MM.1S (cell line): ENCODE data around the gene COL6A2.

ENCODE experiments used
- DNase-seq: peaks from one replicate; pipeline ENCODE4 v3.0.0-alpha.2; 2015
- H2AFZ ChIP-seq: fragments of 300-600 bp; sonication (generic); 2 replicates; pipeline ENCODE4 v1.6.0; 2016; ENCODE audit warnings: antibody characterized with exemption, low read length
- H3F3A ChIP-seq: fragments of 300-600 bp; sonication (generic); 2 replicates; pipeline ENCODE4 v1.6.1; 2016; ENCODE audit warnings: mild to moderate bottlenecking, antibody characterized with exemption, low read length, moderate library complexity, mixed read lengths; ENCODE audit not compliant: insufficient read depth
- H3K27ac ChIP-seq: fragments of 300-600 bp; sonication (generic); 2 replicates; pipeline ENCODE4 v1.5.1; 2016; ENCODE audit warnings: mild to moderate bottlenecking, low read length
- H3K27me3 ChIP-seq: fragments of 300-600 bp; sonication (generic); replicated peaks from 2 replicates; pipeline ENCODE4 v1.6.0; 2016; ENCODE audit warnings: low read length; ENCODE audit not compliant: insufficient read depth
- H3K36me3 ChIP-seq: fragments of 300-600 bp; sonication (generic); replicated peaks from 2 replicates; pipeline ENCODE4 v1.6.1; 2016; ENCODE audit warnings: mild to moderate bottlenecking, low read length, mixed read lengths; ENCODE audit not compliant: insufficient read depth
- H3K4me1 ChIP-seq: fragments of 300-600 bp; sonication (generic); 2 replicates; pipeline ENCODE4 v1.6.1; 2016; ENCODE audit warnings: low read length, mixed read lengths
- H3K4me2 ChIP-seq: fragments of 300-600 bp; sonication (generic); 2 replicates; pipeline ENCODE4 v1.6.0; 2016; ENCODE audit warnings: low read depth, low read length
- H3K4me3 ChIP-seq: fragments of 300-600 bp; sonication (generic); 2 replicates; pipeline ENCODE4 v1.5.1; 2016; ENCODE audit warnings: low read length, mixed read lengths
- H3K79me2 ChIP-seq: fragments of 300-600 bp; sonication (generic); 2 replicates; pipeline ENCODE4 v1.6.1; 2016; ENCODE audit warnings: mixed run types, low read length, mixed read lengths
- H3K9ac ChIP-seq: fragments of 300-600 bp; sonication (generic); 2 replicates; pipeline ENCODE4 v1.6.1; 2016; ENCODE audit warnings: low read length, mixed read lengths
- H3K9me2 ChIP-seq: fragments of 300-600 bp; sonication (generic); replicated peaks from 2 replicates; pipeline ENCODE4 v1.6.1; 2016; ENCODE audit warnings: mild to moderate bottlenecking, low read length, mixed read lengths; ENCODE audit not compliant: insufficient read depth
- H3K9me3 ChIP-seq: fragments of 300-600 bp; sonication (generic); replicated peaks from 2 replicates; pipeline ENCODE4 v1.6.1; 2016; ENCODE audit warnings: mild to moderate bottlenecking, low read length, mixed read lengths; ENCODE audit not compliant: insufficient read depth
- H4K20me1 ChIP-seq: fragments of 300-600 bp; sonication (generic); 2 replicates; pipeline ENCODE4 v1.6.1; 2016; ENCODE audit warnings: mild to moderate bottlenecking, low read length, moderate library complexity, mixed read lengths; ENCODE audit not compliant: insufficient read depth
- CTCF ChIP-seq: fragments of 300-600 bp; sonication (generic); IDR thresholded peaks from 2 replicates; pipeline ENCODE4 v1.5.1; 2016; ENCODE audit warnings: antibody characterized with exemption, low read length, mixed read lengths
- EZH2 ChIP-seq: fragments of 300-600 bp; sonication (generic); optimal IDR thresholded peaks from 2 replicates; pipeline ENCODE3; 2017; ENCODE audit warnings: low read depth, mild to moderate bottlenecking, antibody characterized with exemption, low read length, mixed read lengths
- EZH2phosphoT487 ChIP-seq: fragments of 300-600 bp; sonication (generic); IDR thresholded peaks from 2 replicates; pipeline ENCODE4 v1.6.1; 2018; ENCODE audit warnings: antibody characterized with exemption, low read length

The COL6A2 gene

GRCh38 chr21:46092026-46092764, 5.7 kb upstream of the COL6A2 start:
- no peaks in the 10 kb centered on the region for H3K4me1 ChIP-seq
- no peak overlapping the region for H2AFZ ChIP-seq
- TF ChIP-seq CTCF (no peak), EZH2 (no peak), EZH2phosphoT487 (no peak)
- no peak overlapping the region for H3K9ac ChIP-seq
- no peaks in the 10 kb centered on the region for H4K20me1 ChIP-seq
- no peak for DNase-seq
- no peaks in the 10 kb centered on the region for H3K9me3 ChIP-seq
- no peaks in the 10 kb centered on the region for H3K9me2 ChIP-seq
- H3K79me2 ChIP-seq: no peaks in the 10 kb centered on the region
- peak overlapping the region; percentile 34; the same call in 1 of the 2 replicates for H3K4me2 ChIP-seq
- H3K36me3 ChIP-seq: no peaks in the 10 kb centered on the region
- no peak overlapping the region for H3K27ac ChIP-seq
- peak overlapping the region; percentile 2; the same call in 1 of the 2 replicates for H3K4me3 ChIP-seq
- peaks cover 75% of the 10 kb centered on the region for H3K27me3 ChIP-seq
- H3F3A ChIP-seq: no peaks in the 10 kb centered on the region

- Histone ChIP-seq H3K4me3 (no peak overlapping the region), H3K27ac (no peak overlapping the region)
- TF ChIP-seq EZH2phosphoT487 (no peak), EZH2 (no peak), CTCF (no peak)
These were observed 4.9 kb upstream of the COL6A2 start for GRCh38 chr21:46092811-46093667.

GRCh38 chr21:46093668-46094400, 4.1 kb upstream of the COL6A2 start:
- no peak for TF ChIP-seq CTCF
- no peak for TF ChIP-seq EZH2
- TF ChIP-seq EZH2phosphoT487: no peak
- no peaks in the 10 kb centered on the region for H3F3A ChIP-seq
- H3K9me3 ChIP-seq: no peaks in the 10 kb centered on the region
- H3K9me2 ChIP-seq: no peaks in the 10 kb centered on the region
- no peak overlapping the region for H3K4me2 ChIP-seq
- no peaks in the 10 kb centered on the region for H3K4me1 ChIP-seq
- no peaks in the 10 kb centered on the region for H4K20me1 ChIP-seq
- H3K27ac ChIP-seq: no peak overlapping the region
- no peak overlapping the region for H3K9ac ChIP-seq
- no peaks in the 10 kb centered on the region for H3K79me2 ChIP-seq
- H3K27me3 ChIP-seq: peaks cover 66% of the 10 kb centered on the region
- H3K4me3 ChIP-seq: no peak overlapping the region
- DNase-seq: no peak
- no peak overlapping the region for H2AFZ ChIP-seq
- no peaks in the 10 kb centered on the region for H3K36me3 ChIP-seq

More at GRCh38 chr21:46092811-46093667, 4.9 kb upstream of the COL6A2 start:
- DNase-seq: no peak
- H3K79me2 ChIP-seq: no peaks in the 10 kb centered on the region
- H3K27me3 ChIP-seq: peaks cover 72% of the 10 kb centered on the region
- H3K4me2 ChIP-seq: no peak overlapping the region
- H4K20me1 ChIP-seq: no peaks in the 10 kb centered on the region
- H3K9ac ChIP-seq: no peak overlapping the region
- no peak overlapping the region for H2AFZ ChIP-seq
- no peaks in the 10 kb centered on the region for H3K9me3 ChIP-seq
- no peaks in the 10 kb centered on the region for H3K36me3 ChIP-seq
- no peaks in the 10 kb centered on the region for H3K9me2 ChIP-seq
- H3K4me1 ChIP-seq: no peaks in the 10 kb centered on the region
- H3F3A ChIP-seq: no peaks in the 10 kb centered on the region
